WTC11 (cell line): Measurements from ENCODE around the gene UGT1A8. TPM values are rescaled to one million over a fixed set of nuclear protein-coding genes. Genes with fewer than 3 reads are reported as not detected.

Experiments used
- ATAC-seq: fragments of 200-7000 bp; cut with Tn5 transposase; 2 replicates; pipeline ENCODE4 v1.10.0; 2021; ENCODE audit warnings: mild to moderate bottlenecking, moderate library complexity
- CTCF ChIA-PET: fragments of 300-600 bp; sonication (Branson Sonifier 250); formaldehyde crosslinking; loops from one replicate; lab custom pipeline; 2021; ENCODE audit warnings: antibody characterized with exemption; lab: Charles Lee
- POLR2A ChIA-PET: fragments of 350-600 bp; sonication (Branson Sonifier 250); formaldehyde crosslinking; loops from one replicate; lab custom pipeline; 2021; ENCODE audit warnings: antibody characterized with exemption; lab: Charles Lee
- DNase-seq: peaks from one replicate; pipeline ENCODE4 v3.0.0; 2021; ENCODE audit warnings: low spot score
- H3K27ac Mint-ChIP-seq: 2 replicates; pipeline ENCODE4 v1.8.0; 2021; ENCODE audit warnings: mixed read lengths
- H3K27me3 Mint-ChIP-seq: 2 replicates; pipeline ENCODE4 v1.8.0; 2021; ENCODE audit warnings: low read depth, mild to moderate bottlenecking, moderate library complexity, mixed read lengths
- H3K36me3 Mint-ChIP-seq: 2 replicates; pipeline ENCODE4 v1.8.0; 2021; ENCODE audit warnings: mixed read lengths
- H3K4me1 Mint-ChIP-seq: 2 replicates; pipeline ENCODE4 v1.8.0; 2022; ENCODE audit warnings: mixed read lengths
- H3K4me3 Mint-ChIP-seq: 2 replicates; pipeline ENCODE4 v1.8.0; 2021; ENCODE audit warnings: mild to moderate bottlenecking, moderate library complexity, mixed read lengths
- H3K9me3 Mint-ChIP-seq: 2 replicates; pipeline ENCODE4 v1.8.0; 2021; ENCODE audit warnings: mixed read lengths
- ATF1 ChIP-seq: sonication (generic); formaldehyde crosslinking; IDR thresholded peaks from 2 replicates; pipeline ENCODE4 v1.8.1; 2023; ENCODE audit warnings: mild to moderate bottlenecking, moderate library complexity, missing genetic modification reagents
- FOXP1 ChIP-seq: sonication (generic); formaldehyde crosslinking; IDR thresholded peaks from 2 replicates; pipeline ENCODE4 v1.8.0; 2022; ENCODE audit warnings: missing genetic modification reagents, mild to moderate bottlenecking, moderate library complexity, borderline replicate concordance
- NR3C1 ChIP-seq: sonication (generic); formaldehyde crosslinking; conservative IDR thresholded peaks from 2 replicates; pipeline ENCODE4 v1.8.1; 2023; ENCODE audit warnings: low read depth, mild to moderate bottlenecking, missing genetic modification reagents
- TCF7 ChIP-seq: sonication (generic); formaldehyde crosslinking; IDR thresholded peaks from 2 replicates; pipeline ENCODE4 v1.8.0; 2022; ENCODE audit warnings: mild to moderate bottlenecking, low read depth, missing genetic modification reagents, moderate library complexity
- ZNF317 ChIP-seq: sonication (generic); formaldehyde crosslinking; IDR thresholded peaks from 2 replicates; pipeline ENCODE4 v1.8.1; 2023; ENCODE audit warnings: low read depth, mild to moderate bottlenecking, moderate library complexity, missing genetic modification reagents, borderline replicate concordance
- ZNF416 ChIP-seq: fragments of 250-450 bp; sonication (Bioruptor Pico); IDR thresholded peaks from 2 replicates; pipeline ENCODE4 v1.9.0; 2021; ENCODE audit warnings: mild to moderate bottlenecking, inconsistent platforms
- total RNA-seq: library from RNA; stranded (reverse); gene quantifications from 3 replicates; pipeline ENCODE4 v1.2.3, GENCODE V29; 2021
- TF ChIP-seq, protein P1 (sequence below): sonication (generic); formaldehyde crosslinking; IDR thresholded peaks from 2 replicates; pipeline ENCODE4 v1.8.0; 2023; ENCODE audit warnings: mild to moderate bottlenecking, missing genetic modification reagents
- TF ChIP-seq, protein P2 (sequence below): sonication (generic); formaldehyde crosslinking; IDR thresholded peaks from 2 replicates; pipeline ENCODE4 v1.8.1; 2022; ENCODE audit warnings: low read depth, mild to moderate bottlenecking, moderate library complexity, missing genetic modification reagents, borderline replicate concordance
- TF ChIP-seq, protein P3 (sequence below): sonication (generic); formaldehyde crosslinking; IDR thresholded peaks from 2 replicates; pipeline ENCODE4 v1.8.1; 2023; ENCODE audit warnings: mild to moderate bottlenecking, missing genetic modification reagents

The UGT1A8 gene
- total RNA-seq, 1 experiment from 2014 or later = 0.13 TPM

DNA sequence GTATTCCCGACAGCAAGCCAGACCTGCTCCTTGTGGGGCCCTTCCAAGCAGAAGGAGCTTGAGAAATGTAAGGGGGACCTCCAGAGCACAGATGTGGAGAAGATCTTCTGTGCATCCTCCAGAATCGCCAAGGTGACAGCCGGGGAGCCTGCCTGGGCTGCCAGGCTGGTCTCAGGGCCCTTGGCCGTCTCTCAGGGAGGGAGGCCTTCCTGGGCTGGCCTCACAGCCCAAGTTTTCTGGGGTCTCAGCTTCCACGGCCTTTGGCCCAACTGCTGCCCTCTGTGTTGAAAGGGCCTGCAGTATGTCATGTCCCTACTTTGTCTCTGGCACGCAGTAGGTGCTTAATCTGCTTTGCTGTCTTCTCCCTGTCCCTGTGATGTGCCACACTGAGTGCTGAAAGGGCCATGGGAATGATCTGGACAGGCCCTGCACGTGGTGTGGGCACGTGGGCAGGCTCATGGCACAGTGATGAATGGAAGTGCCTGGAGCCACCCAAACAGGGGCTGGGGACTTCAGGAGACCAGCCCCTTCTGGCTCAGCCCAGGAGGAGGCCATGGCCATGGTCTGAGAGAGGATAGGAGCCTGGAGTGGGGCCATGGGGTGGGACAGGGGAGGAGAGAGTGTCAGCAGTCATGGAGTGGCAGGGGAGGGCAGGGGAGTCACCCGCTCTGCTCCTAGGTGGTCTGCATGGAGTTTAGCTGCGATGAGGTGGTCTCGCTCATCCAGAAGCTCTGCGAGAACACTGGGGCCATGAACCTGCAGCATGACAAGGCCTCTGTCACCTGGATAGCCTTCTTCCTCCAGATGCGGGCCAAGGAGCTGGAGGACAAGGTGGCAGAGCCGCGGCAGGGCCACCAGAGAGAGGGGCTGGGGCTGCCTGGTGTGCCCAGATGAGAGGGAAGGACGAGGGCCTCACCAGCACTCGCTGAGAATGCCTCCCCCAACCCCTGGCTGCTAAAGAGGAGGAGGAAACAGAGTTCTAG, 201.5 kb downstream of the UGT1A8 start (continued):
- TF ChIP-seq, protein P1, sequence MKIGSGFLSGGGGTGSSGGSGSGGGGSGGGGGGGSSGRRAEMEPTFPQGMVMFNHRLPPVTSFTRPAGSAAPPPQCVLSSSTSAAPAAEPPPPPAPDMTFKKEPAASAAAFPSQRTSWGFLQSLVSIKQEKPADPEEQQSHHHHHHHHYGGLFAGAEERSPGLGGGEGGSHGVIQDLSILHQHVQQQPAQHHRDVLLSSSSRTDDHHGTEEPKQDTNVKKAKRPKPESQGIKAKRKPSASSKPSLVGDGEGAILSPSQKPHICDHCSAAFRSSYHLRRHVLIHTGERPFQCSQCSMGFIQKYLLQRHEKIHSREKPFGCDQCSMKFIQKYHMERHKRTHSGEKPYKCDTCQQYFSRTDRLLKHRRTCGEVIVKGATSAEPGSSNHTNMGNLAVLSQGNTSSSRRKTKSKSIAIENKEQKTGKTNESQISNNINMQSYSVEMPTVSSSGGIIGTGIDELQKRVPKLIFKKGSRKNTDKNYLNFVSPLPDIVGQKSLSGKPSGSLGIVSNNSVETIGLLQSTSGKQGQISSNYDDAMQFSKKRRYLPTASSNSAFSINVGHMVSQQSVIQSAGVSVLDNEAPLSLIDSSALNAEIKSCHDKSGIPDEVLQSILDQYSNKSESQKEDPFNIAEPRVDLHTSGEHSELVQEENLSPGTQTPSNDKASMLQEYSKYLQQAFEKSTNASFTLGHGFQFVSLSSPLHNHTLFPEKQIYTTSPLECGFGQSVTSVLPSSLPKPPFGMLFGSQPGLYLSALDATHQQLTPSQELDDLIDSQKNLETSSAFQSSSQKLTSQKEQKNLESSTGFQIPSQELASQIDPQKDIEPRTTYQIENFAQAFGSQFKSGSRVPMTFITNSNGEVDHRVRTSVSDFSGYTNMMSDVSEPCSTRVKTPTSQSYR (CRISPR knock-in tag) = no peak
- TF ChIP-seq, protein P2, sequence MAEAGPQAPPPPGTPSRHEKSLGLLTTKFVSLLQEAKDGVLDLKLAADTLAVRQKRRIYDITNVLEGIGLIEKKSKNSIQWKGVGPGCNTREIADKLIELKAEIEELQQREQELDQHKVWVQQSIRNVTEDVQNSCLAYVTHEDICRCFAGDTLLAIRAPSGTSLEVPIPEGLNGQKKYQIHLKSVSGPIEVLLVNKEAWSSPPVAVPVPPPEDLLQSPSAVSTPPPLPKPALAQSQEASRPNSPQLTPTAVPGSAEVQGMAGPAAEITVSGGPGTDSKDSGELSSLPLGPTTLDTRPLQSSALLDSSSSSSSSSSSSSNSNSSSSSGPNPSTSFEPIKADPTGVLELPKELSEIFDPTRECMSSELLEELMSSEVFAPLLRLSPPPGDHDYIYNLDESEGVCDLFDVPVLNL (CRISPR knock-in tag) = no peak
- TF ChIP-seq FOXP1 (CRISPR knock-in tag) = no peak

DNA sequence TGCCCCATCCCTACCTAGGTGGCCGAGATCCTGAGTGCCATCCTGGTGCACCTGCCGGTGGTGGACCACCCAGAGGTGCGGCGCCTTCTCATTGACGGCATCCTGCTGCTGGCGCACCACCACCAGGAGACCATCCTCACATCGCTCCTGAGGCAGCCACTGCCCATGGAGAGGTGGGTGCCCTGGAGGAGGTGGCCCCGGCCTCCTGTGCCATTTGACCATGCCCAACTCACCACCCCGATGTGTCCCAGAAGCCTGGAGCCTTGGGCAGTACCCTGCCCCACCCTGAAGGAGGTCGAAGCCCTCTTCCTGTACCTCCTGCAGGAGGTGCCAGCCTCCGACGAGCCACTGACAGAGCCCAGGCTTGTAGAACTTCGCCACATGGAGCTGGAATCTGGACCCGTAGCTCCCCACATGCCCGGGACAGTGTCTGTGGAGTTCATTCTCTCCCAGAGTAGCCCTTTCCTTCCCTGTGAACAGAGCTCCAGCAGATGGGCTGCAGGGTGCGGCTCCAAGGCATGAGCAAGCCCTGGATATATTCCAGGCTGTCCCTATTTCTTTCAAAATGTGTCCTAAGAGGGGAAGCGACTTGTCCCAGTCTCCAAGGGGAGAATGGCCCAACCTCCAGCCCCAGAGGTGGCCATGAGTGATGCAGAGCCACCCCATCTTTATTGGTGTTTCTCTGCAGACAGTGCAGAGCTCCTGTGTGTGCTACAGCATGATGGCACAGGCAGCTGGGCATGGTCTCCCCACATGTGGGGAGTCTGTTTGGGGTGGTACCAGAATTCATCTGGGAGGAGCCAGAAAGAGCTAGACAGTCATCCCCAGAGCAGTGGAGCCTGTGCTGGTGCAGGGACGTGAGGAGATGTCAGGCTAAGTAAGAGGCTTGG, 202.7 kb downstream of the UGT1A8 start:
- CTCF ChIA-PET = interaction anchor here (1.4 kb wide), 1 partner anchor 13 kb away, joined by 5 read pairs; no protein-coding TSS in a partner anchor
- H3K27ac Mint-ChIP-seq = no peak overlapping the region
- TF ChIP-seq ZNF317 (CRISPR knock-in tag) = no peak
- TF ChIP-seq TCF7 (CRISPR knock-in tag) = no peak
- TF ChIP-seq NR3C1 (CRISPR knock-in tag) = no peak
- TF ChIP-seq, protein P3, sequence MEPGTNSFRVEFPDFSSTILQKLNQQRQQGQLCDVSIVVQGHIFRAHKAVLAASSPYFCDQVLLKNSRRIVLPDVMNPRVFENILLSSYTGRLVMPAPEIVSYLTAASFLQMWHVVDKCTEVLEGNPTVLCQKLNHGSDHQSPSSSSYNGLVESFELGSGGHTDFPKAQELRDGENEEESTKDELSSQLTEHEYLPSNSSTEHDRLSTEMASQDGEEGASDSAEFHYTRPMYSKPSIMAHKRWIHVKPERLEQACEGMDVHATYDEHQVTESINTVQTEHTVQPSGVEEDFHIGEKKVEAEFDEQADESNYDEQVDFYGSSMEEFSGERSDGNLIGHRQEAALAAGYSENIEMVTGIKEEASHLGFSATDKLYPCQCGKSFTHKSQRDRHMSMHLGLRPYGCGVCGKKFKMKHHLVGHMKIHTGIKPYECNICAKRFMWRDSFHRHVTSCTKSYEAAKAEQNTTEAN (CRISPR knock-in tag) = no peak
- TF ChIP-seq, protein P1 (CRISPR knock-in tag) = no peak
- H3K27me3 Mint-ChIP-seq = no peaks in the 10 kb centered on the region
- ATAC-seq (no peak), DNase-seq (no peak)
- H3K4me1 Mint-ChIP-seq = peaks cover 5% of the 10 kb centered on the region; the same call in 1 of the 2 replicates
- no peak overlapping the region for H3K4me3 Mint-ChIP-seq
- H3K9me3 Mint-ChIP-seq = no peaks in the 10 kb centered on the region
- no peaks in the 10 kb centered on the region for H3K36me3 Mint-ChIP-seq
- POLR2A ChIA-PET = no interaction called here

- no peaks in the 10 kb centered on the region for H3K36me3 Mint-ChIP-seq
- CTCF ChIA-PET = interaction anchor here (1.4 kb wide), 1 partner anchor 12 kb away, joined by 5 read pairs; no protein-coding TSS in a partner anchor
- ATAC-seq (no peak), DNase-seq (no peak)
- no peaks in the 10 kb centered on the region for H3K9me3 Mint-ChIP-seq
- peaks cover 5% of the 10 kb centered on the region; the same call in 1 of the 2 replicates for H3K4me1 Mint-ChIP-seq
- TF ChIP-seq ZNF416 (CRISPR knock-in tag) = no peak
- no peak for TF ChIP-seq TCF7 (CRISPR knock-in tag)
- TF ChIP-seq ATF1 (CRISPR knock-in tag) = no peak
- H3K4me3 Mint-ChIP-seq = no peak overlapping the region
- H3K27ac Mint-ChIP-seq = no peak overlapping the region
- POLR2A ChIA-PET = no interaction called here
- H3K27me3 Mint-ChIP-seq = no peaks in the 10 kb centered on the region
Observed at GRCh38 chr2:233820774-233821105, 203.3 kb downstream of the UGT1A8 start.
